Urinary bladder (tissue), 4 donors: ENCODE results near the gene MFSD6L. TPM values are rescaled to one million over a fixed set of nuclear protein-coding genes. Genes with fewer than 3 reads are reported as not detected.

ENCODE experiments used
- DNase-seq: peaks from one replicate; pipeline ENCODE4 v3.0.0-alpha.2; 2015; ENCODE audit errors: extremely low spot score
- H3K27ac ChIP-seq: one replicate; pipeline ENCODE4 v1.5.1; 2013; ENCODE audit warnings: low read depth, mild to moderate bottlenecking, moderate library complexity
- H3K36me3 ChIP-seq: one replicate; pipeline ENCODE4 v1.6.1; 2013; ENCODE audit warnings: mild to moderate bottlenecking, moderate library complexity; ENCODE audit not compliant: insufficient read depth
- H3K4me1 ChIP-seq: one replicate; pipeline ENCODE4 v1.6.1; 2013; ENCODE audit warnings: mild to moderate bottlenecking, moderate library complexity; ENCODE audit not compliant: insufficient read depth
- H3K4me3 ChIP-seq: one replicate; pipeline ENCODE4 v1.5.1; 2013; ENCODE audit warnings: low read depth, low read length
- WGBS: extraction: QIAGEN DNeasy Blood & Tissue Kit; methylation state at CpG from one replicate; pipeline ENCODE4 v1.1.7; 2013; 5-methylcytosine and 5-hydroxymethylcytosine counted together
- polyA plus RNA-seq: library from polyadenylated mRNA; stranded (reverse); fragments of 200-250 nt; gene quantifications from one replicate; pipeline ENCODE4 v1.2.3, GENCODE V29; 2013
- total RNA-seq: library from RNA; depleted of rRNA; stranded (reverse); fragments of >200 nt; gene quantifications from one replicate; pipeline ENCODE4 v1.2.3, GENCODE V29; 2014
- donor health status: healthy with polysubstance abuse.
- donor health status: healthy.

Gene MFSD6L
- total and polyA plus RNA-seq, 2 donors = 0.37 to 0.79 TPM

DNA sequence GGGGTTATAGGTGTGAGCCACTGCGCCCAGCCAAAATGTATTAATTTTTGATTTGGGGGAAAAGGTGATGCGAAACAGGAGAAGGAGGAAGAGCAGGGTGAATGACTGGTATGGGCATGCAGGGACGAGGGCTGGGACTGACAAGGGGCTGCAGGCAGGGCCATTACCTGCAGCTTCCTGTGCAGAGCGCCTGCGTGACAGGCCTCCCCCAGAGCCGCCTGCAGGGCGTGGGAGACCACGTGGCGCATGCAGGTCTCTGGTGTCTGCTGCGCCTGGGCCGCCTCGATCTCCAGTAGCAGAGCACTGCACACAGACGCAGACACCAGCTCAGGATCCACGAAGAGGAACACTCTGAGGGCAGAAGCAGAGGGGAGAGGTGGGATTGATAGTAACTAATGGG lies 35.9 kb upstream of the MFSD6L start:
- no peaks in the 10 kb centered on the region for H3K36me3 ChIP-seq
- H3K27ac ChIP-seq = no peak overlapping the region
- no peak for DNase-seq
- no peak overlapping the region for H3K4me3 ChIP-seq
- WGBS = 85% methylated on average over 14 of the region's 14 CpGs
- H3K4me1 ChIP-seq = no peaks in the 10 kb centered on the region

DNA sequence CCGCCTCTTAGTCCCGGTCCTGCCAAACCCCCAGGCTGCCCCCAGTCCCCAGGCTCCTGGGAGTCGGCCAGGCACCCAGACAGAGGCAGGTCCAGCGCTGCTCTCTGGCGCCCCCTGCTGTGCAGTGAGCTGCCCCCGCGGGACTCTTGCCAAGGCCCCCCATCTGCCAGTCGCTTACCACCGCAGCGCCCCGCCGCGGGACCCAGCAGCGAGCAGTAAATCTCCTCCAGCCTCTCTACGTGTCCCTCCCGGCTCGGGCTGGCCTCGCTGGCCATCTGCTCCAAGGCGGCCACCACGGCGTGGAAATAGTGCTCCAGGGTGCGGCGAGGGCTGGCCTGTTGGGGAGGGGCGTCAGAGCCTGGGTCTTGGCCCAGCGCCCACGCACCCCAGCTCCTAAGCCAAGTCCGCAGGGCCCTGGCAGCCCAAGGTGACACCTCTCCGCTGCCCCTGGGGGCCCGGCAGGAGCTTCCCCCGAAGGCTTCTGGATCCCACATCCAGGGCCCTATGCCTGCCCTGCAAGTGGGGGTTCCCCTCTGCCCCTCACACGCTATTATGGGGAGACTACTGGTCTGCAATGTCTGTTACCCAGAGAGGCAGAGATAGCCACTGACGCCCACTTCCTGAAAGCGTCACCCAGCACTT lies 33.7 kb upstream of the MFSD6L start:
- Histone ChIP-seq H3K4me3 (no peak overlapping the region), H3K36me3 (no peaks in the 10 kb centered on the region), H3K27ac (no peak overlapping the region), H3K4me1 (no peaks in the 10 kb centered on the region)
- no peak for DNase-seq
- WGBS = 34% methylated on average over 33 of the region's 33 CpGs

DNA sequence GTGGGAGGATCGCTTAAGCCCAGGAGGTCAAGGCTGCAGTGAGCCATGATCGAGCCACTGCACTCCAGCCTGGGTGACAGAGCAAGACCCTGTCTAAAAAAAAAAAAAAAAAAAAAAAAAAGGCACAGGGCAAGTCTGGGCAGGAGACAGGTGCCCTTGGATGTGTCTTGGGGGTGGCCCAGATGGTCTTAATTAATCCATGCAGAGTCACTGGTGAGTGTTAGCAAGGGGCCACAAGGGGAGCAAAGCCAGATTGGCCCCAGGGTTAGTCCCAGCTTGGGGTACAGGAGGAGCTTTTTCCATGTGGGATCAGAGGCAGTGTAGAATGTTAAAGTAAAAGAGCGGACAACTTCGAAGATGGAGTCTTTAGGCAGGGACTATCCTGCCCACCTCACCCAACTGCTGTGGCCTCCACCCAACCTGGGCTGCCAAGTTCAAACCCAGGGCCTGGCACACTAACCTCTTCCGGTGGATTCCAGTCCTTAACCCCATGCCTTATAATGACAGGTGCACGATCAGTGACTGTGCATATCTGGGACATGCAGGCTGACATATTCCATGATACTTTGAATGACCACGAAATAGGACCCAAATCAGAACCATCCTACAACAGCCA lies 32.2 kb upstream of the MFSD6L start:
- H3K27ac ChIP-seq = no peak overlapping the region
- 86% methylated on average over 7 of the region's 7 CpGs for WGBS
- no peaks in the 10 kb centered on the region for H3K4me1 ChIP-seq
- DNase-seq = no peak
- H3K4me3 ChIP-seq = no peak overlapping the region
- no peaks in the 10 kb centered on the region for H3K36me3 ChIP-seq

DNA sequence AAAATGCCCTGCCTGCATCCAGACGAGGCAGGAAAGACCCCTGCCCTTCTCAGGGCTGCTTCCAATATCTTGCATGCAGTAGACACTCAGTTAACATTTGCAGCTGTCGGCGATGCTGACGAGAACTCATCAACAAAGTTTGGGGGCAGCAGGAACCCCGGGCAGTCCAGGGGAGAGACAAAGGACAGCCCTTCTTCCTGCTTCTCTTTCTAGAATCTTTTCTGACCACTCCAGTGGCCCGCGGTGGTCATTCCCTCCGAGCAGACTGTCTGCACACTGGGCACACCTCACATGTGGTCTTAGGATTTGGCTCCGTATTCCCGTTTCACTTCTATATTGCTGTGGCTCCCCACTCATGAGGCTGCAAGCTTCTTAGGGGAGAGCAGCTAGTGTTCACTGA lies 31.0 kb upstream of the MFSD6L start:
- WGBS = 79% methylated on average over 10 of the region's 10 CpGs
- H3K4me1 ChIP-seq = no peaks in the 10 kb centered on the region
- DNase-seq = no peak
- no peak overlapping the region for H3K27ac ChIP-seq
- no peak overlapping the region for H3K4me3 ChIP-seq
- H3K36me3 ChIP-seq = no peaks in the 10 kb centered on the region

DNA sequence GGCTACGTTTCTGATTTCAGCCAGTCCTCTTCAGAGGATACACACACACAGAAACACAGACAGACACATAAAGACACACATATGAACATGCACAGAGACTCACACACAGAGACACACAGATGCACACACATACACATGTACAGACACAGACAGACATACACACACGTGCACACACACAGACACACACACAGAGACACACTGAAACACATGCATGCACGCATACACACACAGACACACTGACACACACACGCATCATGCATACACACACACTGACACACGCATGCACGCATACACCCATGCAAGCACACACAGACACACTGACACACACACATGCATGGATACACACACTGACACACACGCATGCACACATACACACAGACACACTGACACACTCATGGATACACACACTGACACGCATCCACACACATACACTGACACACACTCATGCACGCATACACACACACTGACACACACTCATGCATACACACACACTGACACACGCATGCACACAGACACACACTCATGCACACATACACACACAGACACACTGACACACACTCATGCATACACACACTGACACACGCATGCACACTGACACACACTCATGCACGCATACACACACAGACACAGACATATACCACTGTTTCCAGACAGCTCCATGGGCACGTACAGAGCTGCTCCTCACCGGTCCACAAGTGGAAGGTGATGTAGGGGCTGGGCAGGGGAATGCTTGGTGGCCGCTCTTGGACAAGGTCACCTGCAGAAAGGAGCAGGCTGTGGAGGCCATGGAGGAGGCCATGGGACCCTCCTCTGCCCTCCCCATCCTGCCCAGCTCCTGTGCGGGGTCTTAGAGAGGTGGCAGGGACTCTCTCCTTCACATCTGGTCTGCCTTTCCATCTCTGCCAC lies 30.1 kb upstream of the MFSD6L start:
- Histone ChIP-seq H3K36me3 (no peaks in the 10 kb centered on the region), H3K4me1 (no peaks in the 10 kb centered on the region), H3K4me3 (no peak overlapping the region), H3K27ac (no peak overlapping the region)
- 91% methylated on average over 16 of the region's 16 CpGs for WGBS
- no peak for DNase-seq

DNA sequence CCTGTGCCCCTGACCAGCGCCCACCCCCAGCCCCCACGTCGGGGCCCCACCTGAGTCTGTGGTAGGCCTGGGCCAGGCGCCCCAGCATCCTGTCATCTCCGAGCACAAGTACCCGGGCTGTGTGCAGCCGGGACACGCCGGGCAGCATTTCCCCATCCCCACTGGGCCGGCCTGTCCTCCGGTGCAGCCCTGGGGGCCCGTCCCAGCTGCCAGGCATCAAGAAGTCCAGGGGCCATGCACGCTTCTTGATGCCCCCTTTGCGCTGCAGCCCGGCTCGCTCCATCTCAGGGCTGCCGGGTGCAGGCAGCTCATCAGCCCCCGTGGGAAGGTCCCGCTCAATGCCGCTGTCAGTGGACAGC lies 29.3 kb upstream of the MFSD6L start:
- DNase-seq = no peak
- H3K4me3 ChIP-seq = no peak overlapping the region
- no peaks in the 10 kb centered on the region for H3K36me3 ChIP-seq
- H3K27ac ChIP-seq = no peak overlapping the region
- no peaks in the 10 kb centered on the region for H3K4me1 ChIP-seq
- 88% methylated on average over 20 of the region's 20 CpGs for WGBS

DNA sequence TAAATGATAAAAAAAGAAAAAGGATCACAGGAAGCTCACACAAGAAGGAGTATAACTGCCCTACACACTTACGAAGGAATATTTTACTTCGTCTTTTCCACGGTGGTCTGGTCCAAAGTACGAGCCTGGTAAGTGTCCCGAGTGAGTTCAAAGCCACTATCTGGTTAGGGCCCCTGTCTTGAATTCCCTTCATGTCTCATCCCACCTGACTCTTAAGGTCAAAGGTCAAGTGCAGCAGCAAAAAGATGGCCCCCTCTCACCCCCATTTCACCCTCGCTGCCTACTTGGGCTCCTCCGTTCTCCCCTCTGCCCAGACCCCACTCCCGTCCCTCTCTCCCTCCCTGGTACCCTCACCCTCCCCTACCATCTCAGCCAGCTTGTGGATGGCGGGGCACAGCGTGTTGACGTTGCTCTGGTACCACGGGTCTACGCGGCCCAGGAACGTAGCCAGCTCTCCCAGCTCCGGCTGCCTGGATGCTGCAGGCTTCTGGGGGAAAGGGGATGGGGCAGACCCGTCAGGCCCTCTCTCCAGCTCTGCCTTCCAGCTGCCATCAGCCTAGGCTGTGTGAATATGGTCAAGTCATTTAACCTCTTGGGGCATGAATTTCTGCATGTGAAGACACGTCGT lies 27.8 kb upstream of the MFSD6L start:
- Histone ChIP-seq H3K4me1 (no peaks in the 10 kb centered on the region), H3K27ac (no peak overlapping the region), H3K4me3 (no peak overlapping the region), H3K36me3 (no peaks in the 10 kb centered on the region)
- DNase-seq = no peak
- WGBS = 70% methylated on average over 19 of the region's 19 CpGs

DNA sequence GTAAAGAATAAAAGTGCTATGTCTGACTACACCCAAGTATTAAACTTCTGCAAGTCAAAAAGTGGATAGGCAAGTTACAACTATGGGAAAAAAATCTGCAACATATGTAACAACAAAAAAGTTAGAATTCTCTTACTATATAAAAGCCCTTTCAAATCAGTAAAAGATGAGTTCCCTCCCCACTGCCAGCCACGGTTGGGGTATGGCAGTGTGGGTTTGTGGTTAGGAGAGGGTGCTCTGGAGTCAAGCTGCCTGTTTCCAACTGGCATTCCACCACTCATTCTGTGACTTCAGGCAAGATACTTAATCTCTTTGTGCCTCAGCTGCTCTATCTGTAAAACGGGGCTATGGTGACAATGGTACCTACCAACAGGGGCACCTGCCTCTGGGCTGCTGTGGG lies 26.6 kb upstream of the MFSD6L start:
- WGBS = 68% methylated on average over 2 of the region's 2 CpGs
- H3K36me3 ChIP-seq = no peaks in the 10 kb centered on the region
- no peaks in the 10 kb centered on the region for H3K4me1 ChIP-seq
- no peak for DNase-seq
- no peak overlapping the region for H3K4me3 ChIP-seq
- H3K27ac ChIP-seq = no peak overlapping the region

DNA sequence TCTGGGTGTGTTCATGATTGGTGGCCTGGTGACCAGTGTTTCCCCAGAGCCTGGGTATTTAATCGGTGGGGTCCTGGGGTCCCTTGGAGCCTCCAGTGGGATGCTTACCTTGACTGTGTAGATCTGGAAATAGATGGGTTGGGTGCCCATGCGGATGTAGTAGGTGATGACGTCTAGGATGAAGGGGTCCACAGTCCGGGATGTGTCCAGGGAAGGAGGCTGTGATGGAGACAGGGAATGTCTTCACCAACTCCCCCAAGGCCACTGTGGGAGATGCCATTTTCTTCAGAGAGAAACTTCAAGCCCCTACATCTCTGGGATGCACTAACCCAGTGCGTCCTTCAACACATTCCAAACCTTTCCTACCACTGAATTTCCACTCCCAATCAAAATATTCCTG lies 24.1 kb upstream of the MFSD6L start:
- DNase-seq = no peak
- Histone ChIP-seq H3K4me3 (no peak overlapping the region), H3K4me1 (no peaks in the 10 kb centered on the region), H3K36me3 (no peaks in the 10 kb centered on the region), H3K27ac (no peak overlapping the region)
- WGBS = 92% methylated on average over 5 of the region's 5 CpGs

DNA sequence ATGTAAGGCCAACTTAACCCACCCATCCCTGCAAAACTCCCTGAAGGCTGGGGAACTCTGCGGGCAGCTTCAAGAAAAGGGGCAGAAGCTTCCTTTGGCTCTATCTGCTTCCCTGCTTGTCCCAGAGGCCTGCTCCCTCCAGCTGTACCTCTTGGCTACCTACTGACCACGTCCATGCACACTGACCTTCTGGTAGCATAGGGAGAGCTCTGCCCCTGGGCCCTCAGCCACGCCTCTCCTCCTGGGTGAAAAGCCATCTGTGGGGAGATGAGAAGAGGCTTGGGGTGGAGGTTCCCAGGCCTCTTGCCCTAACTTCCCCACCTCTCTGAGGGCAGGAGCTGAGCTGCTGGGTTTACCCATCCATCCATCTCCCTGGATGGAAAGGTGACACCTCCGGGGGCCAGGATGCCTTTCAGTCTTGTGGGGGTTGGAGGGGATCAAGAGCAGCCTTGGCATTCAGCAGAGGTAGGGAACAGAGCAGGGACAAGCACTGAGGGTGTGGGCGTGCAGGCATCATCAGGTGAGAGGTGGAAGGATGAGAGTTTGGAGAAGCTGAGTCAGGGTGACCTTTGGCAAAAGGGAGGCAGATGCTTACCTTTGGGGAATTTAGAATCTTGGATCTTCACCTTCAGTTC lies 23.4 kb upstream of the MFSD6L start:
- Histone ChIP-seq H3K4me1 (no peaks in the 10 kb centered on the region), H3K36me3 (no peaks in the 10 kb centered on the region), H3K27ac (no peak overlapping the region), H3K4me3 (no peak overlapping the region)
- 83% methylated on average over 5 of the region's 5 CpGs for WGBS
- DNase-seq = no peak

DNA sequence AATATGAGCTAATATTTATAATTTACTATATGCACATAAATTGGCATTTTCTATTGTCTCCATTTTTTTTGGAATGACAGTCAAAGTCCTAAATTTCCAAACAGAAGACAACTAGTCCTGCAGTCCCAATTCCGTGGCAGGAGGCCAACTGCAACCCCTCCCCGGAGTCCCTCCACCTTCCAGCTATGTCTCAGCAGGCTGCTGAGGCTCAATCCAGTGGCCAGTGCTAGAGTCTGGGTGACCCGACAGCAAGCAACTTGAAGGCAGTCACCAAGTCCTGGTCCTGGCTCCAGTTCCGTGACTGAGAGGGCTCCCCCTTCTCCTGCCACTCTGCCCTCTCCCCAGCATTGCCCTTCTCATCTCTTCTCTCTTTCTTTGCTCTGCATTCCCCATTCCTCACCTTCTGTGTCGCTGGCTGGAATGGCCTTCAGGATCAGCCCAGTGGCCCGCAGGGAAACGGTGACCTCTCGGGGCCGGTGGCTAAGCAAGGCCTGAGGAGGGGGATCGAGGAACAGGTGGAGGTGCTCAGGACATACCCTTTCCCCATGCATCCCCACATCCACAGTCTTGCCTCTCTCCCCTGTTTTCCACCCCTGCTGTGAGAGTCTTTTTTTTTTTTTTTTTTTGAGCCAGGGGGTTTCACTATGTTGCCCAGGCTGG lies 22.4 kb upstream of the MFSD6L start:
- H3K4me3 ChIP-seq = no peak overlapping the region
- no peaks in the 10 kb centered on the region for H3K4me1 ChIP-seq
- no peaks in the 10 kb centered on the region for H3K36me3 ChIP-seq
- no peak for DNase-seq
- no peak overlapping the region for H3K27ac ChIP-seq
- WGBS = 85% methylated on average over 10 of the region's 10 CpGs

DNA sequence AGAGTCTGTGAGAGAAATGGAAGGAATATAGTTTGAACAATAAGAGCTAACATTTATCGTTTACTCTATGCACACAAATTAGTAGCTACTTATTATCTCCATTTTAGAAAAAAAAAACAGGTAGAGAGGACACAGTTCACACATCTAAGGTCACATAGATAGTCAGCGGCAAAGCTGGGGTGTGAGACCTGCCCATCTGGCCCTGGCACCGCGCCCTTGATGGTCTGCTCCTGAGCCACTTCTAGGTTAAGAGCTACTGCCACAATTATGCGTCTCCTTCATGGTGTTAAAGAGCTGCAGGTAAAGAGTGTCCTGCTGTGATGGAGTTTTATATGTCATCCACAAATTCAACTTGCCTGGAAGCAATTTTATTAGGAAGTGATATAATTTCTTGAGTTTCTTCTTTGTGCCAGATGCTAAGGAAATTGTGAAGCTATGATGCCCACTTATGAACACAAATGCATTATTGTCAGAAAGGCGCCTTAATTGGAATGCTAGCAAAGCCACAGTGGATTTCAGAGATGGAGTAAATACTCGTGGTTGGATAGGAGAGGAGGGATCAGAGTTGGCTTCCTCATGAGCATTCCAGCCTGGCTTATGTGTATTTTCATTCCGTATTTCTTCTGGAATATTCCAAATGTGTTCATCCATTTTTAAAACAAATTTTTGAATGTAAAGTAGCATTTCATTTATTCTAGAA lies 21.3 kb upstream of the MFSD6L start:
- Histone ChIP-seq H3K4me1 (no peaks in the 10 kb centered on the region), H3K36me3 (no peaks in the 10 kb centered on the region), H3K4me3 (no peak overlapping the region), H3K27ac (no peak overlapping the region)
- DNase-seq = no peak
- 73% methylated on average over 8 of the region's 8 CpGs for WGBS
